Astrocyte of the spinal cord (primary cell): ENCODE results near the gene AMPD3.

ENCODE experiments used
- DNase-seq: peaks from one replicate; pipeline ENCODE4 v3.0.0; 2011; ENCODE audit warnings: low read depth, low spot score
- H3K4me3 ChIP-seq: 2 replicates; pipeline ENCODE4 v1.5.1; 2011; ENCODE audit warnings: low read depth, mild to moderate bottlenecking, low read length, moderate library complexity
- CTCF ChIP-seq: IDR thresholded peaks from 2 replicates; pipeline ENCODE4 v1.5.1; 2012; ENCODE audit warnings: low read depth, mild to moderate bottlenecking, low read length, inconsistent platforms
- in situ Hi-C: cut with HindIII; loops from 2 replicates; pipeline ENCODE4 v1.10.0; 2017; ENCODE audit warnings: low sequenced_read_pairs

The AMPD3 gene

GRCh38 chr11:10415817-10416392 is 39.2 kb upstream of the AMPD3 start:
- no peak for DNase-seq
- in situ Hi-C loops = no loop called here
- TF ChIP-seq CTCF = no peak
- H3K4me3 ChIP-seq = no peak overlapping the region

- H3K4me3 ChIP-seq = no peak overlapping the region
- TF ChIP-seq CTCF = no peak
- in situ Hi-C loops = no loop called here
- DNase-seq = no peak
Measured at GRCh38 chr11:10418259-10418949, 36.7 kb upstream of the AMPD3 start.

- TF ChIP-seq CTCF = no peak
- H3K4me3 ChIP-seq = no peak overlapping the region
- in situ Hi-C loops = no loop called here
- DNase-seq = no peak
Measured at GRCh38 chr11:10418950-10419310, 36.1 kb upstream of the AMPD3 start.

- no peak for TF ChIP-seq CTCF
- in situ Hi-C loops = no loop called here
- DNase-seq = no peak
- no peak overlapping the region for H3K4me3 ChIP-seq
Measured at GRCh38 chr11:10426475-10426874, 28.6 kb upstream of the AMPD3 start.

GRCh38 chr11:10428453-10428852 is 26.6 kb upstream of the AMPD3 start:
- in situ Hi-C loops = no loop called here
- DNase-seq = no peak
- TF ChIP-seq CTCF = no peak
- H3K4me3 ChIP-seq = no peak overlapping the region

- no peak for DNase-seq
- no peak overlapping the region for H3K4me3 ChIP-seq
- no peak for TF ChIP-seq CTCF
- in situ Hi-C loops = no loop called here
Measured at GRCh38 chr11:10429526-10429925, 25.5 kb upstream of the AMPD3 start.
